IMR-90 (cell line): ENCODE results near the gene PSMB2. TPM values are rescaled to one million over a fixed set of nuclear protein-coding genes. Genes with fewer than 3 reads are reported as not detected.

Source experiments
- ATAC-seq: fragments of 200-7000 bp; cut with Tn5 transposase; 2 replicates; pipeline ENCODE4 v1.9.1; 2020; ENCODE audit warnings: low read depth, mild to moderate bottlenecking, moderate library complexity
- BruUV-seq: library from RNA; stranded (reverse); fragments of 400-500 nt; replicated peaks from 2 replicates; lab custom pipeline; 2021; lab: Mats Ljungman, UMichigan
- CTCF ChIA-PET: fragments of 300-600 bp; formaldehyde crosslinking; extraction: SDS; loops from one replicate; lab custom pipeline; 2021; ENCODE audit warnings: antibody characterized with exemption; lab: Yijun Ruan, JAX
- POLR2A ChIA-PET: fragments of 300-600 bp; sonication (Branson Sonifier 250); formaldehyde crosslinking; loops from one replicate; lab custom pipeline; 2022; ENCODE audit warnings: antibody characterized with exemption; ENCODE audit not compliant: unreplicated experiment; lab: Charles Lee
- DNase-seq: peaks from one replicate; pipeline ENCODE4 v3.0.0; 2013
- H2AFZ ChIP-seq: replicated peaks from 2 replicates; pipeline ENCODE3; 2013; ENCODE audit warnings: low read length, mild to moderate bottlenecking; ENCODE audit not compliant: poor library complexity
- H2AK5ac ChIP-seq: 2 replicates; pipeline ENCODE4 v1.6.1; 2013; ENCODE audit warnings: low read depth, low read length, inconsistent platforms
- H2AK9ac ChIP-seq: replicated peaks from 2 replicates; pipeline ENCODE3; 2013; ENCODE audit warnings: mild to moderate bottlenecking, low read depth, low read length, moderate library complexity; ENCODE audit not compliant: poor library complexity
- H2BK120ac ChIP-seq: 2 replicates; pipeline ENCODE4 v1.6.1; 2013; ENCODE audit warnings: low read depth, low read length, inconsistent platforms
- H2BK15ac ChIP-seq: 3 replicates; pipeline ENCODE4 v1.6.1; 2013; ENCODE audit warnings: low read depth, low read length, inconsistent platforms
- H2BK20ac ChIP-seq: 2 replicates; pipeline ENCODE4 v1.6.1; 2013; ENCODE audit warnings: low read depth, mild to moderate bottlenecking, inconsistent platforms, low read length, moderate library complexity
- H2BK5ac ChIP-seq: 2 replicates; pipeline ENCODE4 v1.6.1; 2013; ENCODE audit warnings: mild to moderate bottlenecking, low read depth, low read length, inconsistent platforms; ENCODE audit not compliant: poor library complexity, severe bottlenecking
- H3K14ac ChIP-seq: replicated peaks from 2 replicates; pipeline ENCODE4 v1.6.1; 2013; ENCODE audit warnings: low read depth, low read length, inconsistent platforms
- H3K18ac ChIP-seq: 2 replicates; pipeline ENCODE4 v1.6.1; 2013; ENCODE audit warnings: low read depth, low read length, control low read depth
- H3K23ac ChIP-seq: 2 replicates; pipeline ENCODE4 v1.6.1; 2013; ENCODE audit warnings: low read depth, low read length, inconsistent platforms
- H3K27ac ChIP-seq: 2 replicates; pipeline ENCODE4 v1.5.1; 2013; ENCODE audit warnings: mild to moderate bottlenecking, control low read depth, low read length; ENCODE audit not compliant: insufficient read depth
- H3K27me3 ChIP-seq: 2 replicates; pipeline ENCODE4 v1.6.1; 2013; ENCODE audit warnings: low read length; ENCODE audit not compliant: control insufficient read depth, insufficient read depth
- H3K36me3 ChIP-seq: 2 replicates; pipeline ENCODE4 v1.6.1; 2013; ENCODE audit warnings: low read length, mixed read lengths; ENCODE audit not compliant: control insufficient read depth, insufficient read depth
- H3K4ac ChIP-seq: 2 replicates; pipeline ENCODE4 v1.6.1; 2013; ENCODE audit warnings: low read depth, low read length, inconsistent platforms
- H3K4me1 ChIP-seq: 2 replicates; pipeline ENCODE4 v1.6.1; 2013; ENCODE audit warnings: low read length, mixed read lengths; ENCODE audit not compliant: control insufficient read depth, insufficient read depth
- H3K4me2 ChIP-seq: 2 replicates; pipeline ENCODE4 v1.6.1; 2013; ENCODE audit warnings: low read depth, mild to moderate bottlenecking, control low read depth, low read length, moderate library complexity
- H3K4me3 ChIP-seq: 2 replicates; pipeline ENCODE4 v1.5.1; 2013; ENCODE audit warnings: low read depth, mild to moderate bottlenecking, control low read depth, low read length, moderate library complexity; ENCODE audit not compliant: insufficient read depth
- H3K56ac ChIP-seq: 2 replicates; pipeline ENCODE4 v1.6.1; 2013; ENCODE audit warnings: low read length, inconsistent platforms; ENCODE audit not compliant: insufficient read depth; ENCODE audit errors: extremely low read depth
- H3K79me1 ChIP-seq, 2 experiments: 2 replicates each; pipeline ENCODE4 v1.6.1; 2013; ENCODE audit warnings: low read length in 2 of 2, inconsistent platforms in 1 of 2, low read depth in 1 of 2
- H3K9ac ChIP-seq: 2 replicates; pipeline ENCODE4 v1.6.1; 2013; ENCODE audit warnings: low read depth, low read length, control low read depth
- H3K9me1 ChIP-seq: 2 replicates; pipeline ENCODE4 v1.6.1; 2013; ENCODE audit warnings: low read length, inconsistent platforms; ENCODE audit not compliant: insufficient read depth
- H3K9me3 ChIP-seq: 2 replicates; pipeline ENCODE4 v1.6.1; 2013; ENCODE audit warnings: low read length; ENCODE audit not compliant: control insufficient read depth, insufficient read depth
- H4K20me1 ChIP-seq: 2 replicates; pipeline ENCODE4 v1.6.1; 2013; ENCODE audit warnings: low read length, inconsistent platforms; ENCODE audit not compliant: insufficient read depth
- H4K5ac ChIP-seq: 2 replicates; pipeline ENCODE4 v1.6.1; 2013; ENCODE audit warnings: mild to moderate bottlenecking, low read depth, low read length, control low read depth
- H4K8ac ChIP-seq, 2 experiments: 2 replicates each; pipeline ENCODE4 v1.6.1; 2013; ENCODE audit warnings: low read depth in 2 of 2, low read length in 2 of 2, control low read depth in 1 of 2, inconsistent platforms in 1 of 2
- H4K91ac ChIP-seq: 2 replicates; pipeline ENCODE4 v1.6.1; 2013; ENCODE audit warnings: low read depth, low read length, inconsistent platforms; ENCODE audit not compliant: insufficient read depth
- BHLHE40 ChIP-seq: fragments of 150-350 bp; IDR thresholded peaks from 2 replicates; pipeline ENCODE4 v1.6.1; 2016; ENCODE audit warnings: mild to moderate bottlenecking, low read depth, low read length
- CHD1 ChIP-seq: IDR thresholded peaks from 2 replicates; pipeline ENCODE4 v1.6.1; 2012; ENCODE audit warnings: low read depth, low read length, improper control_type of control experiment
- CTCF ChIP-seq: conservative IDR thresholded peaks from 2 replicates; pipeline ENCODE4 v1.5.1; 2012; ENCODE audit warnings: mild to moderate bottlenecking, low read depth, low read length, improper control_type of control experiment
- ELK1 ChIP-seq: fragments of 150-350 bp; IDR thresholded peaks from 2 replicates; pipeline ENCODE4 v1.6.1; 2016; ENCODE audit warnings: low read depth, mild to moderate bottlenecking, low read length, moderate library complexity, borderline replicate concordance
- FOS ChIP-seq: fragments of 150-350 bp; IDR thresholded peaks from 2 replicates; pipeline ENCODE4 v1.6.1; 2016; ENCODE audit warnings: low read depth, low read length
- MAFK ChIP-seq: IDR thresholded peaks from 2 replicates; pipeline ENCODE4 v1.6.1; 2012; ENCODE audit warnings: low read depth, low read length, improper control_type of control experiment
- MAZ ChIP-seq: IDR thresholded peaks from 2 replicates; pipeline ENCODE4 v1.6.1; 2012; ENCODE audit warnings: low read depth, mild to moderate bottlenecking, low read length, improper control_type of control experiment, moderate library complexity, borderline replicate concordance
- MXI1 ChIP-seq: IDR thresholded peaks from 2 replicates; pipeline ENCODE4 v1.6.1; 2012; ENCODE audit warnings: low read depth, mild to moderate bottlenecking, low read length, moderate library complexity, borderline replicate concordance
- RAD21 ChIP-seq: IDR thresholded peaks from 2 replicates; pipeline ENCODE4 v1.6.1; 2012; ENCODE audit warnings: low read length, improper control_type of control experiment
- RCOR1 ChIP-seq: IDR thresholded peaks from 2 replicates; pipeline ENCODE4 v1.6.1; 2012; ENCODE audit warnings: mild to moderate bottlenecking, low read length, improper control_type of control experiment; ENCODE audit not compliant: insufficient replicate concordance
- SMC3 ChIP-seq: fragments of 150-350 bp; IDR thresholded peaks from 2 replicates; pipeline ENCODE4 v1.6.1; 2016; ENCODE audit warnings: low read depth, mild to moderate bottlenecking, antibody characterized with exemption, low read length, moderate library complexity
- USF2 ChIP-seq: fragments of 150-350 bp; IDR thresholded peaks from 2 replicates; pipeline ENCODE4 v1.6.1; 2017; ENCODE audit warnings: mild to moderate bottlenecking, antibody characterized with exemption, low read length, low read depth
- WGBS, 2 experiments: methylation state at CpG; one replicate each; pipeline versions ENCODE4 v1.1.5 to v1.1.7; 2013; ENCODE audit warnings: missing lambda C conversion rate in 2 of 2; ENCODE audit not compliant: insufficient read length in 1 of 2; ENCODE audit errors: extremely low coverage in 2 of 2; 5-methylcytosine and 5-hydroxymethylcytosine counted together
- dilution Hi-C: fragments of 300-500 bp; cut with HindIII; formaldehyde crosslinking; loops from one replicate; pipeline ENCODE4 v1.14.3; 2018; ENCODE audit warnings: low sequenced_read_pairs; ENCODE audit not compliant: unreplicated experiment
- in situ Hi-C: fragments of 300-500 bp; cut with MboI; formaldehyde crosslinking; loops from 3 replicates; pipeline ENCODE4 v1.14.3; 2019; ENCODE audit warnings: low sequenced_read_pairs, inconsistent platforms, mixed read lengths
- intact Hi-C: fragments of 100-400 bp; cut with micrococcal nuclease; formaldehyde crosslinking; loops from 2 replicates; pipeline ENCODE4 v1.10.0; 2022
- polyA plus RNA-seq, 3 experiments: library from polyadenylated mRNA; depleted of rRNA; stranded (reverse); fragments of >200 nt; gene quantifications; 2 replicates each; pipeline ENCODE4 v1.2.3, GENCODE V29; 2012; ENCODE audit warnings: low replicate concordance in 1 of 3
- total RNA-seq: library from RNA; depleted of rRNA; stranded (reverse); fragments of >200 nt; gene quantifications from 2 replicates; pipeline ENCODE4 v1.2.3, GENCODE V29; 2012

PSMB2 gene
- total and polyA plus RNA-seq, 2 of the 4 experiments (the other 2 are of a cell fraction), result 23.8 to 86.2 TPM

- DNase-seq (no peak), ATAC-seq (no peak)
- H2BK15ac ChIP-seq, result no peak overlapping the region
- H4K20me1 ChIP-seq, result peaks cover 6% of the 10 kb centered on the region; the same call in 1 of the 2 replicates
- H4K91ac ChIP-seq, result no peak overlapping the region
- no peak overlapping the region for H3K4me2 ChIP-seq
- no peak overlapping the region for H2BK120ac ChIP-seq
- H2BK5ac ChIP-seq, result no peak overlapping the region
- no peak overlapping the region for H3K23ac ChIP-seq
- no peak overlapping the region for H3K14ac ChIP-seq
- BruUV-seq, result no TSS peak
- no peak overlapping the region for H3K4ac ChIP-seq
- H3K9me1 ChIP-seq, result peaks cover 6% of the 10 kb centered on the region; the same call in 1 of the 2 replicates
- no peak overlapping the region for H2AK5ac ChIP-seq
- dilution Hi-C loops, result no loop called here
- 100% methylated on average over 1 of the region's 3 CpGs; no CpG with 5 or more reads in 1 of the 2 experiments for WGBS, 2 experiments
- H4K8ac ChIP-seq, result no peak overlapping the region
- intact Hi-C loops, result no loop called here
- peaks cover 2% of the 10 kb centered on the region; the same call in 1 of the 2 replicates for H3K4me1 ChIP-seq
- H3K36me3 ChIP-seq, result peaks cover 31% of the 10 kb centered on the region
- no peak overlapping the region for H3K27ac ChIP-seq
- H3K56ac ChIP-seq, result no peak overlapping the region
- no peak overlapping the region for H3K18ac ChIP-seq
- no peak overlapping the region for H2AK9ac ChIP-seq
- H2AFZ ChIP-seq, result no peak overlapping the region
- no peak overlapping the region for H2BK20ac ChIP-seq
- no peak overlapping the region for H3K4me3 ChIP-seq
- H3K27me3 ChIP-seq, result no peaks in the 10 kb centered on the region
- H3K79me1 ChIP-seq, result peaks cover 15 to 24% of the 10 kb centered on the region in 2 experiments; a peak in 3 of 4 replicates
- no peak overlapping the region for H3K9ac ChIP-seq
- no peaks in the 10 kb centered on the region for H3K9me3 ChIP-seq
- no peak overlapping the region for H4K5ac ChIP-seq
- in situ Hi-C loops, result no loop called here
- ChIA-PET POLR2A (no interaction called here), CTCF (no interaction called here)
- TF ChIP-seq CTCF (no peak), ELK1 (no peak), RCOR1 (no peak), USF2 (no peak), SMC3 (no peak), FOS (no peak), MXI1 (no peak), MAFK (no peak), CHD1 (no peak), RAD21 (no peak), BHLHE40 (no peak), MAZ (no peak)
Observed at GRCh38 chr1:35603468-35603867, 37.9 kb downstream of the PSMB2 start.
